ENCODE measurements around the gene FXYD7. TPM values are rescaled to one million over a fixed set of nuclear protein-coding genes. Genes with fewer than 3 reads are reported as not detected.

FXYD7 gene
- total and polyA plus RNA-seq, 12 donors = 0.10 to 0.37 (median 0.29) TPM; not detected in 8

GRCh38 chr19:35179830-35180229, 36.8 kb downstream of the FXYD7 start:
- no peak for TF ChIP-seq CTCF (IDR thresholded peaks at IDR 0.05)
- H3K27me3 ChIP-seq = peaks cover 0 to 13% (median 0%) of the 10 kb centered on the region in 7 donors
- 83 to 91% methylated on average over 3 of the region's 3 CpGs for WGBS, 2 donors
- peaks cover 0 to 22% (median 7%) of the 10 kb centered on the region in 11 donors for H3K9me3 ChIP-seq
- no peak overlapping the region for H3K27ac ChIP-seq
- intact Hi-C loops (cut with DNase I) = no loop called here
- H3K4me3 ChIP-seq = no peak overlapping the region
- DNase-seq (no peak), ATAC-seq (no peak)
- no peaks in the 10 kb centered on the region for H3K36me3 ChIP-seq
- H3K4me1 ChIP-seq = no peaks in the 10 kb centered on the region

GRCh38 chr19:35181387-35181786, 38.3 kb downstream of the FXYD7 start:
- WGBS, 2 donors = 86 to 89% methylated on average over 1 of the region's 1 CpG
- H3K4me1 ChIP-seq = no peaks in the 10 kb centered on the region
- no peaks in the 10 kb centered on the region for H3K36me3 ChIP-seq
- intact Hi-C loops (cut with DNase I) = no loop called here
- no peak overlapping the region for H3K27ac ChIP-seq
- peaks cover 0 to 24% (median 7%) of the 10 kb centered on the region in 11 donors for H3K9me3 ChIP-seq
- ATAC-seq (no peak), DNase-seq (no peak)
- no peak overlapping the region for H3K4me3 ChIP-seq
- peaks cover 0 to 13% (median 0%) of the 10 kb centered on the region in 7 donors for H3K27me3 ChIP-seq
- no peak for TF ChIP-seq CTCF (IDR thresholded peaks at IDR 0.05)

- no peaks in the 10 kb centered on the region for H3K4me1 ChIP-seq
- peaks cover 0 to 24% (median 7%) of the 10 kb centered on the region in 11 donors for H3K9me3 ChIP-seq
- no peak for TF ChIP-seq CTCF (IDR thresholded peaks at IDR 0.05)
- no peak overlapping the region for H3K27ac ChIP-seq
- 88 to 89% methylated on average over 1 of the region's 1 CpG for WGBS, 2 donors
- no peak for DNase-seq
- no peak for ATAC-seq
- intact Hi-C loops (cut with DNase I) = no loop called here
- H3K36me3 ChIP-seq = no peaks in the 10 kb centered on the region
- no peak overlapping the region for H3K4me3 ChIP-seq
- H3K27me3 ChIP-seq = peaks cover 0 to 3% (median 0%) of the 10 kb centered on the region in 7 donors
Measured at GRCh38 chr19:35184267-35184666, 41.2 kb downstream of the FXYD7 start.

GRCh38 chr19:35184884-35185283, 41.8 kb downstream of the FXYD7 start:
- intact Hi-C loops (cut with DNase I) = no loop called here
- H3K4me3 ChIP-seq = no peak overlapping the region
- WGBS, 2 donors = 78 to 82% methylated on average over 2 of the region's 2 CpGs

More at GRCh38 chr19:35184884-35185283, 41.8 kb downstream of the FXYD7 start:
- DNase-seq (no peak), ATAC-seq (no peak)
- no peaks in the 10 kb centered on the region for H3K4me1 ChIP-seq
- H3K27ac ChIP-seq = no peak overlapping the region
- H3K36me3 ChIP-seq = no peaks in the 10 kb centered on the region
- no peak for TF ChIP-seq CTCF (IDR thresholded peaks at IDR 0.05)
- peaks cover 0 to 24% (median 7%) of the 10 kb centered on the region in 11 donors for H3K9me3 ChIP-seq
- H3K27me3 ChIP-seq = no peaks in the 10 kb centered on the region
